Daoy (cell line): ENCODE data around the gene ZNF684. TPM values are rescaled to one million over a fixed set of nuclear protein-coding genes. Genes with fewer than 3 reads are reported as not detected.
A peak's percentile ranks its signal among the peaks of the same experiment; 100 is the strongest.

ENCODE experiments used
- DNase-seq: peaks from one replicate; pipeline ENCODE4 v3.0.0-alpha.2; 2015; ENCODE audit warnings: low read depth
- total RNA-seq: library from RNA; depleted of rRNA; stranded (reverse); fragments of >200 nt; shearing (Covaris generic); gene quantifications from 2 replicates; pipeline ENCODE4 v1.2.3, GENCODE V29; 2014; rRNA removed

ZNF684 gene
- total RNA-seq, 1 experiment from 2014 or later: 8.7 TPM

GRCh38 chr1:40574805-40575204 is 43.4 kb downstream of the ZNF684 start:
- peak; percentile 23 for DNase-seq

GRCh38 chr1:40575336-40575735 is 43.9 kb downstream of the ZNF684 start:
- no peak for DNase-seq

- no peak for DNase-seq
Observed at GRCh38 chr1:40582116-40582515, 50.7 kb downstream of the ZNF684 start.

GRCh38 chr1:40583980-40584379 is 52.5 kb downstream of the ZNF684 start:
- DNase-seq: no peak

GRCh38 chr1:40588586-40588985 is 57.1 kb downstream of the ZNF684 start:
- no peak for DNase-seq

- DNase-seq: peak; percentile 13
Observed at GRCh38 chr1:40592107-40592803, 60.8 kb downstream of the ZNF684 start.

- DNase-seq: no peak
Observed at GRCh38 chr1:40593449-40594186, 62.2 kb downstream of the ZNF684 start.

GRCh38 chr1:40594187-40594531 is 62.7 kb downstream of the ZNF684 start:
- no peak for DNase-seq

GRCh38 chr1:40595623-40596022 is 64.2 kb downstream of the ZNF684 start:
- no peak for DNase-seq

Other genes starting within 250 kb of the ZNF684 start
- 1.7 and 2.5 TPM in 2 replicates for gene COL9A2, start 214.4 kb upstream of the ZNF684 start, total RNA-seq
- gene SMAP2, start 157.9 kb upstream of the ZNF684 start, total RNA-seq: 26.9 and 30.8 TPM in 2 replicates
- gene ZFP69B, start 81.2 kb upstream of the ZNF684 start, total RNA-seq: 4.8 and 8.5 TPM in 2 replicates
- 5.3 and 9.3 TPM in 2 replicates for gene ZFP69, start 54.3 kb upstream of the ZNF684 start, total RNA-seq
- 2.1 and 8.3 TPM in 2 replicates for gene EXO5, start 22.9 kb upstream of the ZNF684 start, total RNA-seq
- 0.74 and 0.97 TPM in 2 replicates for gene RIMS3, start 134.0 kb downstream of the ZNF684 start, total RNA-seq
- gene NFYC, start 160.1 kb downstream of the ZNF684 start, total RNA-seq: 20.4 and 24.2 TPM in 2 replicates